ENCODE measurements around the gene ZC3H8. TPM values are rescaled to one million over a fixed set of nuclear protein-coding genes. Genes with fewer than 3 reads are reported as not detected.

ZC3H8 gene
- total RNA-seq, 1 donor, result 24.8 TPM

GRCh38 chr2:112275311-112275886 is 20.6 kb upstream of the ZC3H8 start, which contains the start of gene ZC3H6:
Gene ZC3H6, plus strand, starts transcription at chr2:112275597. Its CDS starts 398 bp downstream, at chr2:112275995.
- Histone ChIP-seq H3K4me3 (ENCODE audit: low read length) (peak within 1 kb of the TSS; percentile 100), H3K27me3 (ENCODE audit: insufficient read depth, low read length) (no peaks in the 10 kb centered on the region), H3K9me3 (ENCODE audit: low read depth, low read length) (no peaks in the 10 kb centered on the region), H3K4me1 (ENCODE audit: insufficient read depth, low read length) (peaks cover 4% of the 10 kb centered on the region)

- Histone ChIP-seq H3K27me3 (ENCODE audit: insufficient read depth, low read length) (no peaks in the 10 kb centered on the region), H3K4me3 (ENCODE audit: low read length) (no peak overlapping the region), H3K4me1 (ENCODE audit: insufficient read depth, low read length) (peaks cover 4% of the 10 kb centered on the region), H3K9me3 (ENCODE audit: low read depth, low read length) (no peaks in the 10 kb centered on the region)
Measured at GRCh38 chr2:112273349-112273748, 18.5 kb upstream of the ZC3H8 start.

DNA sequence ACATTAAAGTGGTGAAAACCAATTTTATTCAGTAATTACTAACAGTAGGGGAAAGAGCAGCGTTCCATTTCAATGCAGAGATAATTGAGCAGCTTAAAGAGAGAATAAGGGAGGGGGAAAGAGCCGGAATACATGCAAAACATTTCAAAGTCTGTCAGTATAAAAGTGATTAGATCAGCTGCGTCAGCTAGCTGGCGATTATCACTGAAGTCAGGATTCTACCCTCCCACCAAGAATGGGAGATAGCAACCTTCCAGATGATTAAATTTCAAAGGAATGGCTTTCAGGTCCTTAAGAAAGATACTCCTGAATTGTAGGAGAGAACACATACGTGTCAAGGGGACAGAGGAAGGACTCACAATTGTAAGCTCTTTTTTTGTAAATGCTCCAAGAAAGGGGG is 17.8 kb upstream of the ZC3H8 start:
- Histone ChIP-seq H3K4me1 (ENCODE audit: insufficient read depth, low read length) (peaks cover 4% of the 10 kb centered on the region), H3K9me3 (ENCODE audit: low read depth, low read length) (no peaks in the 10 kb centered on the region), H3K27me3 (ENCODE audit: insufficient read depth, low read length) (no peaks in the 10 kb centered on the region), H3K4me3 (ENCODE audit: low read length) (no peak overlapping the region)

GRCh38 chr2:112268547-112268946 is 13.7 kb upstream of the ZC3H8 start:
- Histone ChIP-seq H3K27me3 (ENCODE audit: insufficient read depth, low read length) (no peaks in the 10 kb centered on the region), H3K9me3 (ENCODE audit: low read depth, low read length) (no peaks in the 10 kb centered on the region), H3K4me3 (ENCODE audit: low read length) (no peak overlapping the region), H3K4me1 (ENCODE audit: insufficient read depth, low read length) (no peaks in the 10 kb centered on the region)

- no peaks in the 10 kb centered on the region for H3K9me3 ChIP-seq (ENCODE audit: low read depth, low read length)
- no peak overlapping the region for H3K4me3 ChIP-seq (ENCODE audit: low read length)
- no peaks in the 10 kb centered on the region for H3K27me3 ChIP-seq (ENCODE audit: insufficient read depth, low read length)
- peaks cover 8% of the 10 kb centered on the region for H3K4me1 ChIP-seq (ENCODE audit: insufficient read depth, low read length)
Measured at GRCh38 chr2:112262876-112263275, 8.0 kb upstream of the ZC3H8 start.

DNA sequence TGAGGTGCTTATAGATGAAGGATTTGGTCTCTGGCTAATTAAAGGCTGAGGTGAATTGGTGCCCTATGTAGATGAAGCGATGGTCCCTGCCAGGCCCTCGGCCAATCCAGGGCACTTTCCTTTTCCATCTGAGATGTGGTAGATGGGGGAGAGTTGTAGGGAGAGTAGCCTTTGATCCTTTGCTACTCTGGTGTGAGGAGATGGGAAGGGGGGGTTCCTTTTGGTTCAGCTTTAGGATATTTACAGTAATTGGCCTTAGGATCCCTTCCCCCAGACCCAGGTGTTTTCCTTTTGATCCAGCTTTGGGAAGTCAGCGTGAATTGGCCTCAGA is 5.4 kb upstream of the ZC3H8 start:
- Histone ChIP-seq H3K27me3 (ENCODE audit: insufficient read depth, low read length) (no peaks in the 10 kb centered on the region), H3K4me3 (ENCODE audit: low read length) (no peak overlapping the region), H3K4me1 (ENCODE audit: insufficient read depth, low read length) (peaks cover 22% of the 10 kb centered on the region), H3K9me3 (ENCODE audit: low read depth, low read length) (no peaks in the 10 kb centered on the region)

GRCh38 chr2:112259509-112260294 is 4.9 kb upstream of the ZC3H8 start:
- no peaks in the 10 kb centered on the region for H3K9me3 ChIP-seq (ENCODE audit: low read depth, low read length)
- H3K27me3 ChIP-seq (ENCODE audit: insufficient read depth, low read length), result no peaks in the 10 kb centered on the region
- H3K4me3 ChIP-seq (ENCODE audit: low read length), result no peak overlapping the region
- peaks cover 25% of the 10 kb centered on the region for H3K4me1 ChIP-seq (ENCODE audit: insufficient read depth, low read length)

DNA sequence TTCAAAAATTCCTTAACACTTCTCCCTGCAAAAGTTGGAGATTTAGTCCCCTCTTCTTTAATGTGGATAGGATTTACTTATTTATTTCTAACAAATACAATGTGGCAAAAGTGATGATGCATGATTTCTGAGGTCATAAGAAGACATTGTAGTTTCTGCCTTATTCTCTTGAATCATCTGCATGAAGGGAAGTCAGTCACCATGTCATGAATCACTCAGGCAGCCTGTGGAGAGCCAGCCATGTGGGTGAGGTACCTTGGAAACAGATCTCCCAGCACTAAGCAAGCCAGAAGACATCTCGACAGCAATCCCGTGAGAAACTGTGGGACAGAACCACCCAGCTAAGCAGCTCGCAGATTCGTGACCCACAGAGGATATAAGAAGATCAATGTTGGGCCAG is 2.7 kb upstream of the ZC3H8 start:
- no peaks in the 10 kb centered on the region for H3K9me3 ChIP-seq (ENCODE audit: low read depth, low read length)
- peaks cover 34% of the 10 kb centered on the region for H3K4me1 ChIP-seq (ENCODE audit: insufficient read depth, low read length)
- H3K27me3 ChIP-seq (ENCODE audit: insufficient read depth, low read length), result no peaks in the 10 kb centered on the region
- H3K4me3 ChIP-seq (ENCODE audit: low read length), result no peak overlapping the region

- Histone ChIP-seq H3K4me1 (ENCODE audit: insufficient read depth, low read length) (peaks cover 34% of the 10 kb centered on the region), H3K4me3 (ENCODE audit: low read length) (no peak overlapping the region), H3K9me3 (ENCODE audit: low read depth, low read length) (no peaks in the 10 kb centered on the region), H3K27me3 (ENCODE audit: insufficient read depth, low read length) (no peaks in the 10 kb centered on the region)
Measured at GRCh38 chr2:112256654-112257053, 1.8 kb upstream of the ZC3H8 start.

GRCh38 chr2:112255875-112256274 is 1.0 kb upstream of the ZC3H8 start:
- Histone ChIP-seq H3K4me3 (ENCODE audit: low read length) (no peak overlapping the region), H3K27me3 (ENCODE audit: insufficient read depth, low read length) (no peaks in the 10 kb centered on the region), H3K9me3 (ENCODE audit: low read depth, low read length) (no peaks in the 10 kb centered on the region), H3K4me1 (ENCODE audit: insufficient read depth, low read length) (peaks cover 34% of the 10 kb centered on the region)

DNA sequence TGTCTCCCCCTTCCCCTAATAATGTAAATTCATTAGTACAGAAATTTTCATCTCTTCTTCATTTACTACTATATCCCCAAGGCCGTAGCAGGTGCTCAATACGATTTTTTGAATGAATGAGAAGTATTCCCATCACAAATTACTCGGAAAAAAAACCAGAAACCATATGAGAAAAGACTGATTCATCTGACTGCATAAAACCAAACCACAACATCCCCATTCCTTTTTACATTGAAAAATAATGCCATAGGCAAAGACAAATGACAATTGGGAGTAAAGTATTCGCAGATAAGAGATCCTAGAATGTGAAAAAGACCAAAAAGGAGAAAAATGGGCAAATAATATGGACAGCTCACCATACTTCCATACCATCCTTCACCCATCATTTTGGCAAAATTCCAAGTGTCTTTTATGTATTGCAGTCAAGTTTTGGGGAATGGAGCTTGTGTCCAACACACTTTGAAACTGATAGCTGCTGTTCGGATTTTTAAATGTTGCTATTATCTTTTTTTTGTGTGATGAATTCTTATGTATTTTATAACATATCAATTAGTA is 1.5 kb downstream of the ZC3H8 start:
- no peaks in the 10 kb centered on the region for H3K27me3 ChIP-seq (ENCODE audit: insufficient read depth, low read length)
- no peaks in the 10 kb centered on the region for H3K9me3 ChIP-seq (ENCODE audit: low read depth, low read length)
- no peak overlapping the region for H3K4me3 ChIP-seq (ENCODE audit: low read length)
- H3K4me1 ChIP-seq (ENCODE audit: insufficient read depth, low read length), result peaks cover 26% of the 10 kb centered on the region

DNA sequence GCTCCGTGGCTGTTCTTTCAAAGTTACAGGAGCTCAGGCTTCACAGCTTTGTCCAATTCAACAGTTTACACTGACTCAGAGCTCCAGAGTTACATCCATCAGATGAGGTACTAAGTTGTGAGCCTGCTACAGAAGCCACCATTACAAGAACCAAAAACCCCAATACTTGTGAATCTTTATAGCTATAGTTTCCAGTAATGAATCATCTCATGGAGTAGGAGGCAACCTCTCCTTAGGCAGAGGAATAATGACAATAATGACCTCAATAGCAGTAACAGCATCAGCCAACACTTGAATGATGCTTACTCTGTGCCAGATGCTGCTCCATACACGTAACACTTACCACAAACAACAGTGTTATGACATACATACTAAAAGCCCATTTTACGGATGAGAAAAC is 3.6 kb downstream of the ZC3H8 start:
- H3K4me3 ChIP-seq (ENCODE audit: low read length), result no peak overlapping the region
- H3K27me3 ChIP-seq (ENCODE audit: insufficient read depth, low read length), result no peaks in the 10 kb centered on the region
- no peaks in the 10 kb centered on the region for H3K9me3 ChIP-seq (ENCODE audit: low read depth, low read length)
- peaks cover 20% of the 10 kb centered on the region for H3K4me1 ChIP-seq (ENCODE audit: insufficient read depth, low read length)

DNA sequence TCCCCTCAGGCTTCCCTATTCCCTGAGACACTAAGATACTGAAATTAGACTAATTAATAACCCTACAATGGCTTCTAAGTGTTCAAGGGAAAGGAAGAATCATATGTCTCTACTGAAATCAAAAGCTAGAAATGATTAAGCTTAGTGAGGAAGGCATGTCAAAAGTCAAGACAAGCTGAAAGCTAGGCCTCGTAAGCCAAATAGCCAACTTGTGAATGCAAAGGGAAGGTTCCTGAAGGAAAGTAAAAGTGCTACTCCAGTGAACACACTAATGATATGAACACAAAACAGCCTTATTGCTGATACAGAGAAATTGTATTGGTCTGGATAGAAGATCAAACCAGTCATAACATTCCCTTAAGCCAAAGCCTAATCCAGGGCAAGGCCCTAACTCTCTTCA is 10.0 kb downstream of the ZC3H8 start:
- no peak overlapping the region for H3K4me3 ChIP-seq (ENCODE audit: low read length)
- no peaks in the 10 kb centered on the region for H3K27me3 ChIP-seq (ENCODE audit: insufficient read depth, low read length)
- H3K4me1 ChIP-seq (ENCODE audit: insufficient read depth, low read length), result no peaks in the 10 kb centered on the region
- H3K9me3 ChIP-seq (ENCODE audit: low read depth, low read length), result no peaks in the 10 kb centered on the region

- H3K4me1 ChIP-seq (ENCODE audit: insufficient read depth, low read length), result no peaks in the 10 kb centered on the region
- H3K27me3 ChIP-seq (ENCODE audit: insufficient read depth, low read length), result no peaks in the 10 kb centered on the region
- H3K9me3 ChIP-seq (ENCODE audit: low read depth, low read length), result no peaks in the 10 kb centered on the region
- H3K4me3 ChIP-seq (ENCODE audit: low read length), result no peak overlapping the region
Measured at GRCh38 chr2:112243233-112243632, 11.6 kb downstream of the ZC3H8 start.

GRCh38 chr2:112242384-112242783 is 12.5 kb downstream of the ZC3H8 start:
- no peaks in the 10 kb centered on the region for H3K9me3 ChIP-seq (ENCODE audit: low read depth, low read length)
- no peak overlapping the region for H3K4me3 ChIP-seq (ENCODE audit: low read length)
- H3K27me3 ChIP-seq (ENCODE audit: insufficient read depth, low read length), result no peaks in the 10 kb centered on the region

DNA sequence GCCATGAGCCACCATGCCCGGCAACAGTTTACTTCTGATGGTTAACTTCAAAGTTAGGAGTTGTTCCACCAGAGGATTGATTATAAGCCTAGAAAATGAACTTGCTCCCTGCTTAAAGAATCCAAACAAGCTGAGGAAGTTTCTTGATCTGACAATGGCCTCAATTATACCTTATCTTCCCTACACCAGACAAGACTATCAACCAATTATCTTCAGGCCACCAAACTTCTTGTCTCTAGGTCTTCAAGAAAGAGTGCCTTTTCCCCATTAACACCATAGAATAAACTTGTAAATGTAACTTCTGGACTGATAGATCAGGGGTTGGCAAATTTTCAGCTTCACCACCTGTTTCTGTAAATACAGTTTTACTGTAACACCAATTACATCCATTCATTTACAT is 15.0 kb downstream of the ZC3H8 start:
- H3K9me3 ChIP-seq (ENCODE audit: low read depth, low read length), result no peaks in the 10 kb centered on the region
- H3K4me1 ChIP-seq (ENCODE audit: insufficient read depth, low read length), result no peaks in the 10 kb centered on the region
- H3K27me3 ChIP-seq (ENCODE audit: insufficient read depth, low read length), result no peaks in the 10 kb centered on the region
- H3K4me3 ChIP-seq (ENCODE audit: low read length), result no peak overlapping the region

More at GRCh38 chr2:112242384-112242783, 12.5 kb downstream of the ZC3H8 start:
- H3K4me1 ChIP-seq (ENCODE audit: insufficient read depth, low read length), result no peaks in the 10 kb centered on the region
